Neural progenitor cell (in vitro differentiated cells): ENCODE measurements around the gene SBNO1.

Experiments used
- CTCF ChIP-seq: fragments of 200-600 bp; sonication (generic); IDR thresholded peaks from 2 replicates; pipeline ENCODE4 v1.5.1; 2017; ENCODE audit warnings: antibody characterized with exemption, mild to moderate bottlenecking
- EZH2 ChIP-seq: fragments of 200-600 bp; sonication (generic); IDR thresholded peaks from 2 replicates; pipeline ENCODE4 v1.6.1; 2017; ENCODE audit warnings: antibody characterized with exemption, mild to moderate bottlenecking, moderate library complexity

- TF ChIP-seq CTCF: no peak
- TF ChIP-seq EZH2: no peak
Observed at GRCh38 chr12:123387508-123388176, 23.0 kb upstream of the SBNO1 start.
